NCI-H2227 (cell line): ENCODE data around the gene ZNF367.

ENCODE experiments used
- DNase-seq: peaks from one replicate; lab custom pipeline; 2025; ENCODE audit not compliant: unreplicated experiment; lab: John Stamatoyannopoulos, UW

Gene ZNF367

GRCh38 chr9:96437454-96437853 is 19.3 kb upstream of the ZNF367 start:
- no peak for DNase-seq

- no peak for DNase-seq
Measured at GRCh38 chr9:96436456-96437126, 18.4 kb upstream of the ZNF367 start.

- no peak for DNase-seq
Measured at GRCh38 chr9:96436063-96436455, 17.9 kb upstream of the ZNF367 start.

DNA sequence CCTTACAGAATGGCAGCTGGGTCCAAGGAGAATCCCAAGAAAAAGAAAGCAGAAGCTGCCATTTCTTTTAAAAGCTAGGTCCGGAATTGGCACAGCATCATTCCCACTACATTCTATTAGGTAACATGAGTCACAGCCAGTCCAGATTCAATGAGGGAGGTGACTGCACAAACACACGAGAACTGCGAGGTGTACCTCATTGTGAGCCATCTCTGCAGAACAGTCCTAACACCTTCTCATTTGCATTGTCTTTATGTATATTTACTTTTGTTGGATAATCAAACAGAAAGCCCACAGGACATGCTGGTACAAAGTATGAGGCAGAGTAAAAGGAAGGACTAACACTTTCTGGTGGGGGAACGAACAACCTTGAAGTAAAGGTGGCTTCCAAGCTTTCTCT is 17.2 kb upstream of the ZNF367 start:
- no peak for DNase-seq

- DNase-seq: no peak
Measured at GRCh38 chr9:96430377-96430776, 12.2 kb upstream of the ZNF367 start.

- no peak for DNase-seq
Measured at GRCh38 chr9:96429732-96430131, 11.6 kb upstream of the ZNF367 start.

GRCh38 chr9:96425500-96426169 is 7.5 kb upstream of the ZNF367 start:
- no peak for DNase-seq

DNA sequence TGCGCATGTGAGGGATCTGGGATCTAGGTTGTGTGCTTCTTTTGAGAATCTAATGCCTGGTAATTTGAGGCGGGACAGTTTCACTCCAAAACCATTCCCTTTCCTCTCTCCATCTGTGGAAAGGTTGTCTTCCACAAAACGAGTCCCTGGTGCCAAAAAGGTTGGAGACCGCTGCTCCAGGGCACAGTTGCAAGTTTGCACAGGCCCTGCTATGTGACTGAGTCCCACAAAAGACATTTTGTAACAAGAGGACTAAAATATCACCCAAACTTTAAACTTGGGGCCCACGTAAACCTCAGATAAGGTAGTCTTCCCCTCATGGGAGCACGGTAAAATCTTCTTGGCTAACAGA is 5.8 kb upstream of the ZNF367 start:
- no peak for DNase-seq

GRCh38 chr9:96423322-96423984 is 5.3 kb upstream of the ZNF367 start:
- DNase-seq: no peak

GRCh38 chr9:96420468-96421219 is 2.5 kb upstream of the ZNF367 start:
- peak; percentile 4 for DNase-seq

- DNase-seq: no peak
Measured at GRCh38 chr9:96419691-96419969, 1.5 kb upstream of the ZNF367 start.

GRCh38 chr9:96418920-96419690 is 935 bp upstream of the ZNF367 start:
- DNase-seq: peak; percentile 83

- DNase-seq: no peak
Measured at GRCh38 chr9:96417661-96418082, 498 bp downstream of the ZNF367 start.

- DNase-seq: peak; percentile 87
Measured at GRCh38 chr9:96417051-96417586, 1.1 kb downstream of the ZNF367 start.

DNA sequence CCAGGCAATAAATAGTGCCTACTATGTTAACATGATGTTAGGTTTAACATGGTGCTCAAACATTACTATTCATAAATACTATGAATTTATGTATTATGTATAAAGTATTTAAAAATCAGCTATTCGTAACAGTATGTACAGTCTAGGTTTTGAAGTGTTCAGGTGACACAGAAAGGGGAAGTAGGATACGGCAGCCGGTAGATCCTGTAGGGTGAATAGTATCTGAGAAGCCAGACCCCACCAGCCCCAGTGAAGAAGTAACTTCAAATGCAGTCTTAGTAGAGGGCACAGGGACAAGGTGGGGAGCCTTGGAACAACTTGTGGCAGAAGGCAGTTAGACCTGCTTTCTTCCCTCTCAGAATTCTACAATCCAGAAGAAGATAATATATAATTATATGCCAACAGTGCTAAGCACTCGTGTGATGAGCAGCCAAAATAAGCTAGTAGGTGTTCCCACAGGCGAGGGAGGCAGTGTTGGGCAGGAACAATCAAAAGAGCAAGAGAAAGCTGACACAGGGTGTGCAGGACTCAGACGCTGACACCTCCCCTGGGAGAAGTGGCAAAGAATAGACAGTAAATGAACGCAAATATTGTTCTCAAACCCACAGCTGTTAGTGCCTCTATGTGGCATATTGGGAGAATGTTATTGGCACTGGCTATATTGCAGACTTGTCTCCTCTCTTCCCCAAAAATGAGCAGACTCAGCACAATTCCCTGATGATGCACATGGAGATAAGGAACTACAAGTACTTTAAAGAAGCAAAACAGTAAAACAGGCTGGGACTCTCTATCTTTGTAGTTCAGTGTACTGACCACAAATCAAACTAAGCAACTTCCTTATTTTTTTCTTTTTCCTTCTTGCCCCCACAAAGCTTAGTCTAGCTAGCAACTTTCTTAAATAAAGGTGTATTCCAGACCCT is 4.6 kb downstream of the ZNF367 start:
- peak; percentile 39 for DNase-seq

- no peak for DNase-seq
Measured at GRCh38 chr9:96412174-96412913, 5.8 kb downstream of the ZNF367 start.

- no peak for DNase-seq
Measured at GRCh38 chr9:96411129-96411838, 6.9 kb downstream of the ZNF367 start.
